ENCODE data around the gene MYH13. TPM values are rescaled to one million over a fixed set of nuclear protein-coding genes. Genes with fewer than 3 reads are reported as not detected.

Gene MYH13
- total RNA-seq, 1 experiment from 2014 or later, result not detected

DNA sequence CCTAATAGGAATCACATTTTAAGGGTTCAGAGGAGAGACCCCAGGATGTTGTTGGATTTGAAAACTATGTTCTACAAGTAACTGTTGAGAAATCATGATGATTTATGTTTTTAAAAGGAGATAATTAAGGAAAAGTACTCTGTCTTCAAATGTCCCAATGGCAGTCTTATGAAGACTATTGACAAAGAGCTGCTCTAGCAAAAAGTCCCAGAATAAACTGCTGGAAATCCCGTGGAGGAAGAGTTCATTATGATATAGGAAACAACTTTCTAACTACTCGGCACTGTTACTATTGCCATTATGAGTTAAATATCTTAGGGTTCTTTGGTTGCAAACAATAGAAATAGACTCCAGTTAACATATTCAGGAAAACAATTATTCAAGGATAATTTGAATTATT lies 108.8 kb downstream of the MYH13 start:
- H3K36me3 Mint-ChIP-seq (ENCODE audit: insufficient read depth, unreplicated experiment), result no peaks in the 10 kb centered on the region

DNA sequence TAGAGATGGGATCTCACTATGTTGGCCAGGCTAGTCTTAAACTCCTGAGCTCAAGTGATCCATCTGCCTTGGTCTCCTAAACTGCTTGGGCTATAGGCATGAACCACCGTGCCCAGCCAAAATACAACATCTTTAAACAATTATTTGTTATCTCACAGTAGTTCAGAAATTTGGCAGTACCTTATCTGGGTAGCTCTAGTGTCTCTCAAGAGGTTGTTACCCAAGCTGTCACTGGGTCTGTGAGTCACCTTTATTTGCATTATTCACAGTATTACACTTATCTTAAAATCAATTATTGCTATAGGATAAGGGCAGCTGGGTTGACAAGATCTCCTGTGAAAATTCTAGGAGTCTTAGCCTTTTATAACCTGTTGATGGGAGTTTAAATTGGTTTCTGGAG lies 110.4 kb downstream of the MYH13 start:
- H3K4me1 Mint-ChIP-seq (ENCODE audit: insufficient read depth, unreplicated experiment), result no peaks in the 10 kb centered on the region
- H3K27ac Mint-ChIP-seq (ENCODE audit: low read depth, unreplicated experiment), result no peak overlapping the region
- peaks cover 5% of the 10 kb centered on the region for H3K9me3 Mint-ChIP-seq (ENCODE audit: unreplicated experiment)
- no peak overlapping the region for H3K4me3 Mint-ChIP-seq (ENCODE audit: unreplicated experiment)
- no peaks in the 10 kb centered on the region for H3K36me3 Mint-ChIP-seq (ENCODE audit: insufficient read depth, unreplicated experiment)
- BruUV-seq (replicated peaks), result no TSS peak
- CTCF ChIA-PET, result interaction anchor here (0.6 kb wide), 1 partner anchor 16 kb away, joined by 4 read pairs; no protein-coding TSS in a partner anchor
- TF ChIP-seq, protein P1, sequence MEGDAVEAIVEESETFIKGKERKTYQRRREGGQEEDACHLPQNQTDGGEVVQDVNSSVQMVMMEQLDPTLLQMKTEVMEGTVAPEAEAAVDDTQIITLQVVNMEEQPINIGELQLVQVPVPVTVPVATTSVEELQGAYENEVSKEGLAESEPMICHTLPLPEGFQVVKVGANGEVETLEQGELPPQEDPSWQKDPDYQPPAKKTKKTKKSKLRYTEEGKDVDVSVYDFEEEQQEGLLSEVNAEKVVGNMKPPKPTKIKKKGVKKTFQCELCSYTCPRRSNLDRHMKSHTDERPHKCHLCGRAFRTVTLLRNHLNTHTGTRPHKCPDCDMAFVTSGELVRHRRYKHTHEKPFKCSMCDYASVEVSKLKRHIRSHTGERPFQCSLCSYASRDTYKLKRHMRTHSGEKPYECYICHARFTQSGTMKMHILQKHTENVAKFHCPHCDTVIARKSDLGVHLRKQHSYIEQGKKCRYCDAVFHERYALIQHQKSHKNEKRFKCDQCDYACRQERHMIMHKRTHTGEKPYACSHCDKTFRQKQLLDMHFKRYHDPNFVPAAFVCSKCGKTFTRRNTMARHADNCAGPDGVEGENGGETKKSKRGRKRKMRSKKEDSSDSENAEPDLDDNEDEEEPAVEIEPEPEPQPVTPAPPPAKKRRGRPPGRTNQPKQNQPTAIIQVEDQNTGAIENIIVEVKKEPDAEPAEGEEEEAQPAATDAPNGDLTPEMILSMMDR (IDR thresholded peaks at IDR 0.05; ENCODE audit: unreplicated experiment), result no peak
- POLR2A ChIA-PET, result no interaction called here
- DNase-seq (ENCODE audit: unreplicated experiment), result no peak
- intact Hi-C loops (cut with micrococcal nuclease), result no loop called here
- H3K27me3 Mint-ChIP-seq (ENCODE audit: insufficient read depth, unreplicated experiment), result peaks cover 10% of the 10 kb centered on the region

More for the DNA sequence above, 108.8 kb downstream of the MYH13 start:
- Mint-ChIP-seq H3K27ac (ENCODE audit: low read depth, unreplicated experiment) (no peak overlapping the region), H3K27me3 (ENCODE audit: insufficient read depth, unreplicated experiment) (peaks cover 10% of the 10 kb centered on the region), H3K4me3 (ENCODE audit: unreplicated experiment) (no peak overlapping the region), H3K4me1 (ENCODE audit: insufficient read depth, unreplicated experiment) (no peaks in the 10 kb centered on the region), H3K9me3 (ENCODE audit: unreplicated experiment) (peaks cover 12% of the 10 kb centered on the region)
- TF ChIP-seq, protein P1 (IDR thresholded peaks at IDR 0.05; ENCODE audit: unreplicated experiment), result no peak
- ChIA-PET POLR2A (no interaction called here), CTCF (no interaction called here)
- BruUV-seq (replicated peaks), result no TSS peak
- DNase-seq (ENCODE audit: unreplicated experiment), result no peak
- intact Hi-C loops (cut with micrococcal nuclease), result no loop called here

DNA sequence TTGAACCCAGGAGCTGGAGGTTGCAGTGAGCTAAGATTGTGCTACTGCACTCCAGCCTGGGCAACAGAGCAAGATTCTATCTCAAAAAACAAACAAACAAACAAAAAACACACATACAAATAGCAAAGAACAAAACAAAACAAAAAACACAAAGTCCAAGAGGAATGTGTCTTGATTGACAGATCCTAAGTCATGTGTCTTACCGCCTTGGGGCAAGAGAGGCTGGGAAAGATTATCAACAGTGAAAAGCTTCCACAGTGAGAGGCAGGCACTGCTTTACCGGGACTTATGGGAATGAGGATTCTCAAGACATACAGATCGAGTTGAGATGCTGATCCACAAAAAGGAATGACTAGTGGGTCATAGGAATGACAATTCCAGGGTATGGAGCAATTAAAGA lies 111.7 kb downstream of the MYH13 start:
- Mint-ChIP-seq H3K27me3 (ENCODE audit: insufficient read depth, unreplicated experiment) (peaks cover 10% of the 10 kb centered on the region), H3K4me1 (ENCODE audit: insufficient read depth, unreplicated experiment) (no peaks in the 10 kb centered on the region), H3K9me3 (ENCODE audit: unreplicated experiment) (no peaks in the 10 kb centered on the region), H3K36me3 (ENCODE audit: insufficient read depth, unreplicated experiment) (no peaks in the 10 kb centered on the region), H3K27ac (ENCODE audit: low read depth, unreplicated experiment) (no peak overlapping the region), H3K4me3 (ENCODE audit: unreplicated experiment) (no peak overlapping the region)
- intact Hi-C loops (cut with micrococcal nuclease), result no loop called here
- no TSS peak for BruUV-seq (replicated peaks)
- POLR2A ChIA-PET, result no interaction called here
- no peak for DNase-seq (ENCODE audit: unreplicated experiment)
- CTCF ChIA-PET, result no interaction called here
- TF ChIP-seq, protein P1 (IDR thresholded peaks at IDR 0.05; ENCODE audit: unreplicated experiment), result no peak

DNA sequence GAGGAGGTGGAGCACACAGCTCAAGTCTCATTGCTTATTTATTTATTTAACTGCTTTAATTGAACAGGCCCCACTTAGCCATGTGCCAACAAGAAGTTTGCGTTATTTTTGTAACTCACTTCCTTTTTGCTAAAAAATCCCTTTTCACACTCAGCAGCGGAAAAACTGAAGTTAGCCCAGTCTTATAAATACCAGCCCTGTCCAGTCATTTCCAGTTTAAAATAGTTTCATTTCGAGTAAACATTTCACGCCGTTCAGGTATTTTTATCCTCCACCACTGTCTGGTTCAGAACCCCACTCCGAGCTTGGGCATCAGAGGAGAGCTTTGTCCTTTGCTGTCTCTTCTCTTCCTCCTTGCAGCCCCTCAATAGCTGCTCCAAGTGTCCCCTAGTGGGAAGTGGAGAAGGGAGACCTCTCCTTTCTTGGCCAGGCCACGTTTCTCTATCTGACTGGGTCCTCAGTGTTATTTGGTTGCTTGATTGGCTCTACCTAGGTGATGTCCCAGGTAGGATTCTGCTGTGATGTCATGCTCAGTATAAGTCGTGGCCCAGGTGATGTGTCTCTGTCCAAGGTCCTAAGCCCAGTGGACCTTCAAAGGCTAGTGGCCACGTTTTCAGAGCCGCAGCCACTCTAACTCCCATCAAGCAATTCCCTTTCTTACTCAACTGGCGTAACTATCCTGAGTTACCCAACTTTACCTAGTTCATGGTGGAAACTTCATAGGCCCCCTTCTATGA lies 121.4 kb downstream of the MYH13 start:
- no peaks in the 10 kb centered on the region for H3K36me3 Mint-ChIP-seq (ENCODE audit: insufficient read depth, unreplicated experiment)
- no peaks in the 10 kb centered on the region for H3K9me3 Mint-ChIP-seq (ENCODE audit: unreplicated experiment)
- H3K4me1 Mint-ChIP-seq (ENCODE audit: insufficient read depth, unreplicated experiment), result no peaks in the 10 kb centered on the region
- H3K27ac Mint-ChIP-seq (ENCODE audit: low read depth, unreplicated experiment), result no peak overlapping the region
- ChIA-PET CTCF (no interaction called here), POLR2A (no interaction called here)
- intact Hi-C loops (cut with micrococcal nuclease), result no loop called here
- no peak overlapping the region for H3K4me3 Mint-ChIP-seq (ENCODE audit: unreplicated experiment)
- TF ChIP-seq, protein P1 (IDR thresholded peaks at IDR 0.05; ENCODE audit: unreplicated experiment), result no peak
- peaks cover 38% of the 10 kb centered on the region for H3K27me3 Mint-ChIP-seq (ENCODE audit: insufficient read depth, unreplicated experiment)
- DNase-seq (ENCODE audit: unreplicated experiment), result no peak
- BruUV-seq (replicated peaks), result no TSS peak

Other genes starting within 250 kb of the MYH13 start
- gene GAS7, start 174.4 kb downstream of the MYH13 start, total RNA-seq (2022), result 0.22 TPM in 1 of 2 replicates, not detected in the other
- gene MYH8, start 48.9 kb upstream of the MYH13 start, total RNA-seq (2022), result not detected in 2 replicates
- gene MYH4, start 96.6 kb upstream of the MYH13 start, total RNA-seq (2022), result not detected in 2 replicates
- not detected in 2 replicates for gene MYH1, start 145.5 kb upstream of the MYH13 start, total RNA-seq (2022)
- not detected in 2 replicates for gene MYH2, start 176.7 kb upstream of the MYH13 start, total RNA-seq (2022)

Data from MCF 10A (cell line).